HK-2 (cell line): ENCODE measurements around the gene UPP2.

Source experiments
- DNase-seq: peaks from one replicate; pipeline ENCODE4 v3.0.0-alpha.2; 2018; ENCODE audit not compliant: unreplicated experiment

UPP2 gene

GRCh38 chr2:158104903-158105302, 3.2 kb downstream of the UPP2 start:
- no peak for DNase-seq

GRCh38 chr2:158112992-158113391, 11.3 kb downstream of the UPP2 start:
- no peak for DNase-seq

GRCh38 chr2:158113741-158114295, 12.1 kb downstream of the UPP2 start:
- DNase-seq = no peak

- no peak for DNase-seq
These were observed 12.8 kb downstream of the UPP2 start for GRCh38 chr2:158114516-158114915.

- no peak for DNase-seq
These were observed 13.6 kb downstream of the UPP2 start for GRCh38 chr2:158115202-158115767.

GRCh38 chr2:158116936-158117335, 15.3 kb downstream of the UPP2 start:
- DNase-seq = no peak

GRCh38 chr2:158120102-158120501, 18.4 kb downstream of the UPP2 start:
- DNase-seq = no peak

GRCh38 chr2:158120664-158121641, 19.3 kb downstream of the UPP2 start:
- DNase-seq = no peak

GRCh38 chr2:158124896-158125295, 23.2 kb downstream of the UPP2 start:
- DNase-seq = no peak

GRCh38 chr2:158125756-158126498, 24.3 kb downstream of the UPP2 start:
- no peak for DNase-seq

- DNase-seq = no peak
These were observed 25.7 kb downstream of the UPP2 start for GRCh38 chr2:158127380-158127804.

- DNase-seq = no peak
These were observed 26.7 kb downstream of the UPP2 start for GRCh38 chr2:158128168-158128973.

GRCh38 chr2:158129037-158129436, 27.4 kb downstream of the UPP2 start:
- no peak for DNase-seq

GRCh38 chr2:158130832-158131473, 29.3 kb downstream of the UPP2 start:
- peak; percentile 14 for DNase-seq

GRCh38 chr2:158131483-158131912, 29.8 kb downstream of the UPP2 start:
- no peak for DNase-seq

- DNase-seq = peak; percentile 45
These were observed 30.4 kb downstream of the UPP2 start for GRCh38 chr2:158131919-158132566.

GRCh38 chr2:158134055-158134454, 32.4 kb downstream of the UPP2 start:
- DNase-seq = no peak

- DNase-seq = no peak
These were observed 33.0 kb downstream of the UPP2 start for GRCh38 chr2:158134655-158135054.

- no peak for DNase-seq
These were observed 33.4 kb downstream of the UPP2 start for GRCh38 chr2:158135096-158135495.

- DNase-seq = no peak
These were observed 36.6 kb downstream of the UPP2 start for GRCh38 chr2:158138255-158138654.
